Activated B cell treated with CpG ODN at 0.5 μM for 24 hours (primary cell): Measurements from ENCODE around the gene KCNJ18. TPM values are rescaled to one million over a fixed set of nuclear protein-coding genes. Genes with fewer than 3 reads are reported as not detected.
"Not testable (repeated sequence)": the region's sequence is repeated elsewhere in the genome, so short reads cannot be mapped to it uniquely, and the experiment has no call there.

Source experiments
- ATAC-seq: fragments of 200-7000 bp; cut with Tn5 transposase; one replicate; pipeline ENCODE4 v1.10.0; 2021; ENCODE audit warnings: low read depth, mild to moderate bottlenecking, moderate library complexity
- CTCF ChIA-PET: fragments of 350-600 bp; sonication (Branson Sonifier 250); formaldehyde crosslinking; loops from one replicate; lab custom pipeline; 2021; ENCODE audit warnings: antibody characterized with exemption; lab: Charles Lee
- POLR2A ChIA-PET: fragments of 350-600 bp; sonication (Branson Sonifier 250); formaldehyde crosslinking; loops from one replicate; lab custom pipeline; 2021; ENCODE audit warnings: antibody characterized with exemption; lab: Charles Lee
- DNase-seq: peaks from one replicate; pipeline ENCODE4 v3.0.0; 2022
- H3K27ac Mint-ChIP-seq: one replicate; pipeline ENCODE4 v1.8.0; 2020; ENCODE audit warnings: mixed read lengths
- H3K27me3 Mint-ChIP-seq: one replicate; pipeline ENCODE4 v1.8.0; 2021; ENCODE audit warnings: mixed read lengths
- H3K36me3 Mint-ChIP-seq: one replicate; pipeline ENCODE4 v1.8.0; 2021; ENCODE audit warnings: low read depth, mixed read lengths
- H3K4me1 Mint-ChIP-seq: one replicate; pipeline ENCODE4 v1.8.0; 2021; ENCODE audit warnings: mixed read lengths
- H3K4me3 Mint-ChIP-seq: one replicate; pipeline ENCODE4 v1.8.0; 2020; ENCODE audit warnings: mild to moderate bottlenecking, mixed read lengths
- H3K9me3 Mint-ChIP-seq: one replicate; pipeline ENCODE4 v1.8.0; 2020; ENCODE audit warnings: mixed read lengths
- intact Hi-C: fragments of 100-400 bp; cut with micrococcal nuclease; formaldehyde crosslinking; loops from one replicate; pipeline ENCODE4 v1.15.1; 2024
- total RNA-seq: library from RNA; stranded (reverse); gene quantifications from 2 replicates; pipeline ENCODE4 v1.2.3, GENCODE V29; 2022

Gene KCNJ18
- total RNA-seq, 1 donor from 2014 or later, result not detected

DNA sequence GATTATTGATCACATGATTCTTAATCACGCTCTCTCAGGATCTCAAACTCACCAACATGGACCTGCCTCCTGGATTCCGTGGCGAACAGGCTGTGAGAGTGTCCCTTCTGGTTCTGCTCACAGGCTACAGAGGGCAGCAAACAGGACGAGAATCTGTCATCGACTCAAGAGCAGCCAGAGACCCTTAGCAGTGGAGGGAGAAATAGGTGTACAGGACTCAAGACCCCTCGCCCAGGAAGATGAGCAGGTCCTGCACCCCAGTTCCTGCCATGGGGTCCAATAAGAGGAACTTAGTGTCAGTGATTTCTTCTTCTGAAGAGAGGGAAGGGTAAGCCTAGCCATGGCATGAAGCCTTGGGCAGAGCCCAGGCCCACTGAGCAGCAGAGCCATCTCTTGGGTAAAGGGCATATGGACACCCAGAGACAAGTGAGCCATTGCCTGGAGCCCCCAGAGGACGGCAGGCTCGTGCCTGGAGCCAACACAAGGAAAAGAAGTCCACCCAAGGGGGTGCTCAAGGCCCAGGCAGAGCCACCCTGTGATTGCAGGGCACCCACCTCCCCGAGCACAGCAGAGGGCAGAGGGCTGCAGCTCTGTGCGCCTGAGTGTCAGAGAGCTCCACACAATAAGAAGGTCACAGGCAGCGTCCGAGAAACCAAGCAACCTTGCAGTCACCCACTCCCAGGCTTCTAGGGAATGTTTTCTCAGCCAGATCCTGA lies 27.3 kb downstream of the KCNJ18 start:
- POLR2A ChIA-PET, CTCF ChIA-PET, H3K27me3 Mint-ChIP-seq, H3K27ac Mint-ChIP-seq, H3K4me3 Mint-ChIP-seq, ATAC-seq, intact Hi-C loops, H3K9me3 Mint-ChIP-seq, H3K4me1 Mint-ChIP-seq, H3K36me3 Mint-ChIP-seq, DNase-seq: not testable (repeated sequence)

DNA sequence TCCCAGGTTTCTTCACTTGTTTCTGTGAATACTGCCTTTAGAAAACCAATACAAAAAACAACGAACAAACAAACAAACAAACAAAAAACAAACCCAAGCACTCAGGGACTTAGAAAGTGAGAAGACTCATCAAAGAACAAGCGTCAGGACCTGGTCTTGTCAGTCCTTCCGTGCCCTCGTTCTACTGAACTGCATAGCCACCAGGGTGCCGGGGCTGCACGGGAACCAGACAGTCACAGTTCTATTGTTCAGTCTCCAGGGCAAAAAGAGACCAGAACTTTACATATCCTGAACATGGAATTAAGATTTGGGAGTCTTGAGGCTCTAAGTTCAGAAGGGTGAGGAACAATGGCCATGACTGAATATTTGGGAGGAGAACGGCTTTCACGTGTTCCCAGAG lies 28.2 kb downstream of the KCNJ18 start:
- H3K4me3 Mint-ChIP-seq, H3K9me3 Mint-ChIP-seq, H3K36me3 Mint-ChIP-seq, H3K27me3 Mint-ChIP-seq, POLR2A ChIA-PET, H3K27ac Mint-ChIP-seq, ATAC-seq, DNase-seq, intact Hi-C loops, H3K4me1 Mint-ChIP-seq, CTCF ChIA-PET: not testable (repeated sequence)

DNA sequence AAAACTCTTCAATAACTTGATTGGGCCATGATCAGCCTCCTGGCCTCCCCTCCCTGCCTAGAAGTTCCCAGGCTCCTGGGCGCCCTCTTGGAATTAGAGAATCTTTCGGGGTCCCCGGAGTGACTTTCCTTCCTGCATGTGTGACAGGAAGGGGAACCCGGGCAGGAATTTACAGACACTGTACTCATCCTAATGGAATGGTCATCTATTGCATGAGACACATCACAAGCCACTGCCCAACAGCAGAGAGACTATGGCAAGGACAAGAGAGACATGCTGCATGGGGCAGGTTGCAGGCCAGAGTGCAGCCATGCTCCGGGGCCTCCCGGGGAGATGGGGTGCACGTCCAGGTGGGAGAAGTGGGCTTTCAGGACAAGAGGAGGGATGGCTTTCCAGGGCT lies 29.9 kb downstream of the KCNJ18 start:
- H3K4me1 Mint-ChIP-seq, H3K4me3 Mint-ChIP-seq, H3K36me3 Mint-ChIP-seq, DNase-seq, H3K9me3 Mint-ChIP-seq, ATAC-seq, POLR2A ChIA-PET, H3K27me3 Mint-ChIP-seq, H3K27ac Mint-ChIP-seq, CTCF ChIA-PET, intact Hi-C loops: not testable (repeated sequence)

- H3K4me3 Mint-ChIP-seq, H3K36me3 Mint-ChIP-seq, H3K9me3 Mint-ChIP-seq, intact Hi-C loops, DNase-seq, CTCF ChIA-PET, POLR2A ChIA-PET, H3K27ac Mint-ChIP-seq, H3K27me3 Mint-ChIP-seq, H3K4me1 Mint-ChIP-seq: not testable (repeated sequence)
- peak; percentile 31 for ATAC-seq
These were observed 32.1 kb downstream of the KCNJ18 start for GRCh38 chr17:21724216-21725006.

- H3K4me3 Mint-ChIP-seq, H3K4me1 Mint-ChIP-seq, CTCF ChIA-PET, DNase-seq, H3K27ac Mint-ChIP-seq, POLR2A ChIA-PET, ATAC-seq, H3K27me3 Mint-ChIP-seq, intact Hi-C loops, H3K9me3 Mint-ChIP-seq, H3K36me3 Mint-ChIP-seq: not testable (repeated sequence)
These were observed 38.8 kb downstream of the KCNJ18 start for GRCh38 chr17:21731076-21731475.

DNA sequence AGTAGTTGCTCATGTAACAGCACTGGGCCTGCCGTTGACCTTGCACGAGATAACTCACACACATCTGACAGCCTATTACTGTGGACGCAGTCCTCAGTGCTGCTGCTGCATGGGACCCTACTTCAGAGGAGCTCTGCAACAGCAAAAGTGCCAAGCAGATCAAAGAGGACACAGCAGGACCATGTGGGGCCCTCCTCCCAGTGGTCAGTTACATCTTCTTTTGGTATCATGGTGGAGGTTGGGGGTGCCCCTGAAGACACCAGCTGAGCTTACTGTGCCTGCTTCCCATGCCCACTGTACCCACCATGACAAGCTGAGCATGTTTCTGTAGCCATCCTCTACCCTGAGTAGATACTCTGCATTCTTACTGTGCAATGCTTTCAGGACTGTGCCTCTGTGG lies 41.6 kb downstream of the KCNJ18 start:
- H3K27me3 Mint-ChIP-seq, CTCF ChIA-PET, H3K4me1 Mint-ChIP-seq, DNase-seq, H3K36me3 Mint-ChIP-seq, POLR2A ChIA-PET, intact Hi-C loops, ATAC-seq, H3K27ac Mint-ChIP-seq, H3K4me3 Mint-ChIP-seq, H3K9me3 Mint-ChIP-seq: not testable (repeated sequence)

GRCh38 chr17:21735814-21736213 lies 43.5 kb downstream of the KCNJ18 start:
- DNase-seq, CTCF ChIA-PET, intact Hi-C loops, POLR2A ChIA-PET, H3K4me3 Mint-ChIP-seq, H3K9me3 Mint-ChIP-seq, ATAC-seq, H3K27me3 Mint-ChIP-seq, H3K27ac Mint-ChIP-seq, H3K4me1 Mint-ChIP-seq, H3K36me3 Mint-ChIP-seq: not testable (repeated sequence)

DNA sequence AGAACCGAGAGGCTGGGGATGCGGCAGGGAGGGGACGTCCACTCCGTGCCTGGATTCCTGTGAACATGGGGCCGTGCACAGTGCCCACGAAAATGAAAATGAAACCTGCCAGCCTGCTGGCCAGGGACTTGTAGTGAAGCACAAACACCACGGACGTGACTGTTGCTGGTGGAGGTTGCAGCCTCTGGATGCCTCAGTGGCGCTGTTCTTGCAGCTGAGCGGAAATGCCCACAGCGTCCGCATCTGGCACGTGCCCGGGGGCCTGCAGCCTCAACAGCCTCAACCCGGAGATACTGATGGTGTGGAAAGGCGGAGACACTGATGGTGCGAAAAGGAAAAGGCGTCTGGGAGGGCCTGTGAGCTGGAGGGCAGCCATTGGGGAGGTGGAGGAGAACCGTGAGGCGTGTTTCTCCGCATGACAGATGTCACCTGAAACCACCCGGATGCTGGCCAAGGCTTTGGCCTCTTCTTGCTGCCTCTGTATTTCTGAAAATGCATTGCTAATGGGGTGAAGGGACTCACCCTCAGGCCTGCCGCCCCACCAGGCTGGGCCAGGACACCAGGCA lies 44.8 kb downstream of the KCNJ18 start:
- POLR2A ChIA-PET, H3K9me3 Mint-ChIP-seq, H3K27ac Mint-ChIP-seq, H3K4me3 Mint-ChIP-seq, H3K4me1 Mint-ChIP-seq, H3K27me3 Mint-ChIP-seq, H3K36me3 Mint-ChIP-seq, CTCF ChIA-PET, intact Hi-C loops, ATAC-seq, DNase-seq: not testable (repeated sequence)

DNA sequence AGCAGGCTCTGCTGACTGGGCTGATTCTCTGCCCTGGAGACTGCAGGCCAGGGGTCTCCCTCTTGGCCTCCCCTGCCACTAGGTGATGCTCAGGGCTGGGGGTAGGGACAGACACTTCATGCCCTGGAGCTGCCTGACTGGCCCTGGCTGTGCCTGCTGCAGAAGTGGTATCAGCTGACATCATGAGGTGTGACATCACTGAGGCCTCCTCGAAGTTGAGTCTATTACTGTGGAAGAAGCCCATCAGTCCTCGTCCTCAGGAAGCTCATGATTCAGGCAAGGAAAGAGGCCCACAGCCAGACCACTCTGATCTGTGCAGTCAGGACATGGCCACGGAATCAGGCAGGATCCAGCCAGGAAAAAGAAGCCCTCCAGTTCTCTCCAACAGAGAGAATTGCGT lies 45.9 kb downstream of the KCNJ18 start:
- intact Hi-C loops, ATAC-seq, H3K9me3 Mint-ChIP-seq, POLR2A ChIA-PET, DNase-seq, H3K27ac Mint-ChIP-seq, H3K4me1 Mint-ChIP-seq, CTCF ChIA-PET, H3K27me3 Mint-ChIP-seq, H3K36me3 Mint-ChIP-seq, H3K4me3 Mint-ChIP-seq: not testable (repeated sequence)

DNA sequence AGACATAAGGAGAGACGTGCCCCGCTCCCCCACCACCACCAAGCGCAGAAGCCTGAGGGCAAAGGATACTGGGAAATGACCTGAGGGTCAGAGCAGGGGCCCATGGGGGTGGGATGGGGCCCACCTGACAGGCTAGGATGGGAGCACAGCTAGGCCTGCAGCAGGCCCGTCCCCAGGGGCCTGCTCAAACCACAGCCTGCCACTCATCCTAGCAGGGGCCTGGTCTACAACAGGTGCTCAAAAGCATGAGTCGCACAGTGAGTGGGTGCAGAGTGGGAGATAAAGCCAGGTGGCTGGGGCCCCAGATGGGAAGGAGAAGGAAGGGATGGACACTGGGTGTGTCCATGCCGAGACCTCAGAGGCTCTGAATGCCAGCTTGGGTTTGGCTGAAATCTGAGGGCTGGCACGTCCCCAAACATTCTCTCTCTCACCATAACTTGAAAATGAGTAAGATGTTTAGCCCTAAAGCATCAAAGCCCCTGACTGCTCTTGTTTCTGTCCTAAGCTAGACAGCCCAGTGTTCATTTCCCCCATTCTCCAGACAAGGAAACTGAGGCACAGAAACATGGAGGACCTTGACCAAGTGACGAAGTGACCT lies 46.7 kb downstream of the KCNJ18 start:
- H3K27ac Mint-ChIP-seq, DNase-seq, H3K4me3 Mint-ChIP-seq, H3K4me1 Mint-ChIP-seq, H3K9me3 Mint-ChIP-seq, intact Hi-C loops, H3K36me3 Mint-ChIP-seq, H3K27me3 Mint-ChIP-seq, POLR2A ChIA-PET, CTCF ChIA-PET: not testable (repeated sequence)
- ATAC-seq, result peak; percentile 84

DNA sequence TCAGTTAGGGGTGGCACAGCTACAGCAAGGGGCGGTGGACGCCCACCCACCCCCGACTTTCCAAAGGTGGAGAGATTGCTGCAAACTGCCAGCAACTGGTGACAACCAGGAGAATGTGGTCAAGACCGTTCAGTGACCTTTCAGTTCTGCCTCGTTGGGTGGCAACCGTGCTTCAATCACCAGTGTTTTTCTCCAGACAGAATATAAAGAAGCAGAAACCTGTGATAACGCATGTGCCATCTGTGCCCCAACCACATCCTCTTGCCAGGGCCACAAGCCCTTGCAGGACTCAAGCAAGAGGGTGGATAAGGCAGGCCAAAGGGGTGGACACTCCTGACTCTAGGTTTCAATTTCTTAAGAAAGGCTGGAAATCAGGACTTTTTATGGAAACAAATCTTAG lies 47.2 kb downstream of the KCNJ18 start:
- peak; percentile 45 for ATAC-seq
- DNase-seq, intact Hi-C loops, H3K9me3 Mint-ChIP-seq, H3K27me3 Mint-ChIP-seq, H3K4me3 Mint-ChIP-seq, H3K36me3 Mint-ChIP-seq, H3K4me1 Mint-ChIP-seq, CTCF ChIA-PET, POLR2A ChIA-PET, H3K27ac Mint-ChIP-seq: not testable (repeated sequence)

- POLR2A ChIA-PET, ATAC-seq, intact Hi-C loops, H3K9me3 Mint-ChIP-seq, CTCF ChIA-PET, H3K4me3 Mint-ChIP-seq, H3K27ac Mint-ChIP-seq, DNase-seq, H3K36me3 Mint-ChIP-seq, H3K27me3 Mint-ChIP-seq, H3K4me1 Mint-ChIP-seq: not testable (repeated sequence)
These were observed 48.5 kb downstream of the KCNJ18 start for GRCh38 chr17:21740836-21741235.
